H1 (cell line): ENCODE results near the gene PTPRCAP. TPM values are rescaled to one million over a fixed set of nuclear protein-coding genes. Genes with fewer than 3 reads are reported as not detected.

Source experiments
- CTCF ChIA-PET: fragments of 300-600 bp; sonication (Branson Sonifier 250); formaldehyde crosslinking; loops from one replicate; lab custom pipeline; 2021; ENCODE audit not compliant: partially characterized antibody; lab: Charles Lee
- POLR2A ChIA-PET: fragments of 300-600 bp; sonication (Branson Sonifier 250); formaldehyde crosslinking; loops from one replicate; lab custom pipeline; 2021; ENCODE audit warnings: inconsistent platforms; ENCODE audit not compliant: partially characterized antibody; lab: Charles Lee
- DNase-seq, 2 experiments: peaks; one replicate each; pipeline versions ENCODE4 v3.0.0 to v3.0.0-alpha.2; 2010 to 2022; ENCODE audit warnings: low spot score in 2 of 2, low read depth in 1 of 2, mixed read lengths in 1 of 2
- FAIRE-seq: peaks from 2 replicates; lab custom pipeline; 2011; peaks lifted over from hg19 to GRCh38; lab: Jason Lieb, UNC
- H2AFZ ChIP-seq: 2 replicates; pipeline ENCODE4 v1.8.1; 2012; ENCODE audit warnings: low read length, inconsistent platforms
- H2AK5ac ChIP-seq: 2 replicates; pipeline ENCODE4 v1.6.1; 2013; ENCODE audit warnings: low read depth, low read length
- H2BK120ac ChIP-seq: replicated peaks from 2 replicates; pipeline ENCODE3; 2013; ENCODE audit warnings: low read depth, low read length, inconsistent platforms
- H2BK12ac ChIP-seq: 2 replicates; pipeline ENCODE4 v1.6.1; 2013; ENCODE audit warnings: low read depth, low read length
- H2BK15ac ChIP-seq: 2 replicates; pipeline ENCODE4 v1.6.1; 2013; ENCODE audit warnings: low read length
- H2BK20ac ChIP-seq: 2 replicates; pipeline ENCODE4 v1.6.1; 2013; ENCODE audit warnings: low read length
- H2BK5ac ChIP-seq: 2 replicates; pipeline ENCODE4 v1.6.1; 2013; ENCODE audit warnings: low read depth, low read length
- H3K14ac ChIP-seq: 2 replicates; pipeline ENCODE4 v1.6.1; 2013; ENCODE audit warnings: inconsistent platforms; ENCODE audit not compliant: insufficient read length
- H3K18ac ChIP-seq: 2 replicates; pipeline ENCODE4 v1.6.1; 2013; ENCODE audit warnings: low read length; ENCODE audit errors: extremely low read depth
- H3K23ac ChIP-seq: 2 replicates; pipeline ENCODE4 v1.6.1; 2013; ENCODE audit warnings: inconsistent platforms; ENCODE audit not compliant: insufficient read length
- H3K23me2 ChIP-seq: 2 replicates; pipeline ENCODE4 v1.6.1; 2013; ENCODE audit warnings: low read depth, low read length
- H3K27ac ChIP-seq: 2 replicates; pipeline ENCODE4 v1.6.1; 2011; ENCODE audit warnings: low read depth, low read length, inconsistent platforms
- H3K27me3 ChIP-seq, 4 experiments: replicated peaks in 1 of 4; 1 replicate in 1 of 4; 2 replicates in 3 of 4; pipeline versions ENCODE4 v1.6.1 to v1.8.1; 2011 to 2013; ENCODE audit warnings: low read length in 3 of 4, mild to moderate bottlenecking in 3 of 4, inconsistent platforms in 2 of 4, mixed read lengths in 2 of 4, moderate library complexity in 1 of 4; ENCODE audit not compliant: control insufficient read depth in 3 of 4, insufficient read depth in 3 of 4; ENCODE audit errors: extremely low read depth in 1 of 4
- H3K36me3 ChIP-seq, 4 experiments: 2 replicates each; pipeline versions ENCODE4 v1.6.1 to v1.8.1; 2011 to 2013; ENCODE audit warnings: mild to moderate bottlenecking in 4 of 4, low read length in 3 of 4, moderate library complexity in 2 of 4, control low read depth in 1 of 4, inconsistent platforms in 1 of 4; ENCODE audit not compliant: insufficient read depth in 4 of 4, control insufficient read depth in 2 of 4
- H3K4ac ChIP-seq: replicated peaks from 2 replicates; pipeline ENCODE3; 2013; ENCODE audit warnings: low read length, low read depth, mixed read lengths, inconsistent platforms; ENCODE audit not compliant: insufficient read length
- H3K4me1 ChIP-seq, 4 experiments: replicated peaks in 1 of 4; 1 replicate in 1 of 4; 2 replicates in 3 of 4; pipeline versions ENCODE4 v1.6.1 to v1.8.1; 2011 to 2013; ENCODE audit warnings: low read length in 3 of 4, inconsistent platforms in 2 of 4, mixed read lengths in 1 of 4; ENCODE audit not compliant: insufficient read depth in 4 of 4, control insufficient read depth in 3 of 4
- H3K4me2 ChIP-seq, 2 experiments: 2 replicates each; pipeline versions ENCODE4 v1.6.1 to v1.8.1; 2011 to 2013; ENCODE audit warnings: low read depth in 2 of 2, low read length in 2 of 2, control low read depth in 1 of 2, inconsistent platforms in 1 of 2, mild to moderate bottlenecking in 1 of 2; ENCODE audit not compliant: insufficient read depth in 1 of 2
- H3K4me3 ChIP-seq, 4 experiments: fragments of 200-600, 300-600 bp in 1 of 4; sonication (generic), shearing (Covaris generic), sonication (Bioruptor Twin) in 1 of 4; 2 replicates each; pipeline versions ENCODE4 v1.5.1 to v1.8.1; 2011 to 2016; ENCODE audit warnings: low read length in 4 of 4, low read depth in 3 of 4, control low read depth in 2 of 4, inconsistent platforms in 2 of 4, mild to moderate bottlenecking in 2 of 4, mixed read lengths in 1 of 4, moderate library complexity in 1 of 4; ENCODE audit not compliant: insufficient read depth in 2 of 4; ENCODE audit errors: extremely low read depth in 1 of 4
- H3K56ac ChIP-seq: replicated peaks from 2 replicates; pipeline ENCODE3; 2013; ENCODE audit warnings: low read depth, mild to moderate bottlenecking, mixed read lengths, low read length, inconsistent platforms; ENCODE audit not compliant: insufficient read length
- H3K79me1 ChIP-seq: 2 replicates; pipeline ENCODE4 v1.6.1; 2013; ENCODE audit warnings: low read depth, low read length, control low read depth
- H3K79me2 ChIP-seq, 2 experiments: 2 replicates each; pipeline versions ENCODE4 v1.6.1 to v1.8.1; 2012 to 2013; ENCODE audit warnings: low read length in 2 of 2, mild to moderate bottlenecking in 2 of 2, inconsistent platforms in 1 of 2; ENCODE audit not compliant: insufficient read depth in 2 of 2, control insufficient read depth in 1 of 2
- H3K9ac ChIP-seq, 4 experiments: replicated peaks in 1 of 4; 1 replicate in 1 of 4; 2 replicates in 3 of 4; pipeline versions ENCODE4 v1.6.1 to v1.8.1; 2011 to 2013; ENCODE audit warnings: low read depth in 3 of 4, low read length in 3 of 4, control low read depth in 2 of 4, mild to moderate bottlenecking in 2 of 4, moderate library complexity in 2 of 4, inconsistent platforms in 1 of 4; ENCODE audit errors: extremely low read depth in 1 of 4
- H3K9me3 ChIP-seq, 2 experiments: 2 replicates each; pipeline versions ENCODE4 v1.6.1 to v1.8.1; 2012 to 2013; ENCODE audit warnings: mild to moderate bottlenecking in 2 of 2, moderate library complexity in 2 of 2, control low read depth in 1 of 2, inconsistent platforms in 1 of 2, low read depth in 1 of 2, low read length in 1 of 2, mixed read lengths in 1 of 2; ENCODE audit not compliant: insufficient read depth in 2 of 2
- H4K20me1 ChIP-seq, 2 experiments: replicated peaks in 1 of 2; 2 replicates each; pipeline versions ENCODE3 to v1.8.1; 2011 to 2013; ENCODE audit warnings: inconsistent platforms in 2 of 2, low read length in 2 of 2, mild to moderate bottlenecking in 1 of 2; ENCODE audit not compliant: insufficient read depth in 2 of 2, control insufficient read depth in 1 of 2
- H4K5ac ChIP-seq: 2 replicates; pipeline ENCODE4 v1.6.1; 2013; ENCODE audit warnings: low read length, low read depth, mixed read lengths, inconsistent platforms; ENCODE audit not compliant: insufficient read length
- H4K8ac ChIP-seq: 2 replicates; pipeline ENCODE4 v1.8.0; 2013; ENCODE audit warnings: mild to moderate bottlenecking, moderate library complexity, low read length, inconsistent platforms; ENCODE audit not compliant: insufficient read depth; ENCODE audit errors: extremely low read depth
- H4K91ac ChIP-seq: replicated peaks from 2 replicates; pipeline ENCODE3; 2013; ENCODE audit warnings: low read length, mixed read lengths, inconsistent platforms; ENCODE audit not compliant: insufficient read length
- CREB1 ChIP-seq: IDR thresholded peaks from 2 replicates; pipeline ENCODE4 v1.6.1; 2012; ENCODE audit warnings: inconsistent platforms
- FOSL1 ChIP-seq: IDR thresholded peaks from 2 replicates; pipeline ENCODE4 v1.6.1; 2011; ENCODE audit warnings: mild to moderate bottlenecking, low read depth, low read length, moderate library complexity; ENCODE audit not compliant: insufficient read depth
- HDAC2 ChIP-seq, 2 experiments: fragments of 300-600 bp in 1 of 2; sonication (generic) in 1 of 2; IDR thresholded peaks; 2 replicates each; pipeline ENCODE4 v1.6.1; 2011 to 2012; ENCODE audit warnings: low read depth in 2 of 2, low read length in 2 of 2, mild to moderate bottlenecking in 2 of 2, moderate library complexity in 2 of 2, borderline replicate concordance in 1 of 2, inconsistent platforms in 1 of 2
- NANOG ChIP-seq: IDR thresholded peaks from 2 replicates; pipeline ENCODE4 v1.6.1; 2011; ENCODE audit warnings: low read length, low read depth, mild to moderate bottlenecking, inconsistent platforms; ENCODE audit not compliant: insufficient read depth, poor library complexity, severe bottlenecking
- POLR2A ChIP-seq, 2 experiments: IDR thresholded peaks; 1 replicate in 1 of 2; 2 replicates in 1 of 2; pipeline ENCODE4 v1.6.1; 2011; ENCODE audit warnings: low read depth in 2 of 2, low read length in 2 of 2, mild to moderate bottlenecking in 2 of 2; ENCODE audit errors: control extremely low read depth in 1 of 2
- POU5F1 ChIP-seq: IDR thresholded peaks from 2 replicates; pipeline ENCODE4 v1.6.1; 2011; ENCODE audit warnings: low read depth, mild to moderate bottlenecking, low read length, moderate library complexity
- RAD21 ChIP-seq, 2 experiments: IDR thresholded peaks in 1 of 2; conservative IDR thresholded peaks in 1 of 2; 2 replicates each; pipeline ENCODE4 v1.6.1; 2011; ENCODE audit warnings: low read depth in 2 of 2, low read length in 2 of 2, improper control_type of control experiment in 1 of 2, inconsistent platforms in 1 of 2, mild to moderate bottlenecking in 1 of 2, moderate library complexity in 1 of 2
- SAP30 ChIP-seq: fragments of 300-600 bp; sonication (generic); IDR thresholded peaks from 2 replicates; pipeline ENCODE4 v1.7.1; 2012; ENCODE audit warnings: low read length, moderate library complexity, mild to moderate bottlenecking, inconsistent platforms; ENCODE audit not compliant: insufficient read depth, insufficient replicate concordance
- SIRT6 ChIP-seq: IDR thresholded peaks from one replicate; pipeline ENCODE4 v1.7.1; 2012; ENCODE audit warnings: low read length, inconsistent platforms
- SP1 ChIP-seq: IDR thresholded peaks from 2 replicates; pipeline ENCODE4 v1.6.1; 2011; ENCODE audit warnings: low read depth, low read length
- SRF ChIP-seq: IDR thresholded peaks from 2 replicates; pipeline ENCODE4 v1.6.1; 2011; ENCODE audit warnings: mild to moderate bottlenecking, low read depth, low read length, moderate library complexity
- TAF7 ChIP-seq: optimal IDR thresholded peaks from 2 replicates; pipeline ENCODE3; 2011; ENCODE audit warnings: low read depth, mild to moderate bottlenecking, inconsistent platforms, low read length, moderate library complexity, borderline replicate concordance
- TBP ChIP-seq: IDR thresholded peaks from 2 replicates; pipeline ENCODE4 v1.6.1; 2011; ENCODE audit warnings: low read depth, low read length, improper control_type of control experiment
- WGBS, 2 experiments: shearing (Covaris generic) in 1 of 2; methylation state at CpG; one replicate each; pipeline versions ENCODE4 v1.1.6 to v1.1.7; 2013 to 2015; ENCODE audit warnings: low lambda C conversion rate in 2 of 2, mixed read lengths in 2 of 2, inconsistent platforms in 1 of 2, low coverage in 1 of 2, missing lambda C conversion rate in 1 of 2; ENCODE audit not compliant: insufficient replicate concordance in 2 of 2, insufficient coverage in 1 of 2, insufficient read length in 1 of 2; ENCODE audit errors: extremely low coverage in 1 of 2, missing lambda C conversion rate in 1 of 2; 5-methylcytosine and 5-hydroxymethylcytosine counted together
- polyA plus RNA-seq, 7 experiments: library from polyadenylated mRNA; depleted of rRNA in 3 of 7; stranded (reverse) in 5 of 7; unstranded in 2 of 7; fragments of >200 nt in 5 of 7; fragments of 200-250 nt in 2 of 7; gene quantifications; 1 replicate in 5 of 7; 2 replicates in 1 of 7; 4 replicates in 1 of 7; pipeline versions ENCODE4 v1.2.1 to v1.2.3, GENCODE V29; 2011 to 2013; ENCODE audit warnings: missing spikeins in 2 of 7, mixed read lengths in 2 of 7
- total RNA-seq: library from RNA; stranded (reverse); fragmentation: NEBNext Ultra II Directional; extraction: Animal tissue kit (Norgen Biotek cat#: 25700); gene quantifications from 2 replicates; pipeline ENCODE4 v1.2.1, GENCODE V29; 2021

PTPRCAP gene
- total and polyA plus RNA-seq, 2 of the 8 experiments (the other 6 are each of a cell fraction or from before 2014, with no cell fraction given): 0.78 to 6.7 TPM

- ChIA-PET CTCF (interaction anchor here (0.6 to 1.6 kb wide), 8 partner anchors 26 to 891 kb away, joined by 3 to 6 read pairs (median 3); partner anchors contain the start of gene PPP1CA), POLR2A (interaction anchor here (0.7 to 1.9 kb wide), 16 partner anchors 9 to 73 kb away, joined by 3 to 15 read pairs (median 4); partner anchors contain the start of genes AIP, CDK2AP2, GPR152 and PPP1CA)
- Histone ChIP-seq H3K18ac (peak overlapping the region; percentile 85; the same call in 1 of the 2 replicates), H2AK5ac (no peak overlapping the region; the same call in 1 of the 2 replicates), H4K8ac (peak overlapping the region; percentile 95; the same call in 1 of the 2 replicates), H3K79me2 (peaks cover 0 to 3% of the 10 kb centered on the region in 2 experiments; a peak in 2 of 4 replicates), H3K4ac (peak overlapping the region; percentile 10), H2BK120ac (no peak overlapping the region), H3K4me3 (peak overlapping the region; percentile 76 to 92 (median 85)), H3K79me1 (peaks cover 2% of the 10 kb centered on the region), H3K27me3 (no peaks in the 10 kb centered on the region), H2BK20ac (no peak overlapping the region), H4K5ac (no peak overlapping the region), H3K56ac (peak overlapping the region; percentile 75), H3K14ac (no peak overlapping the region), H2BK15ac (0 out of 2 replicates have a peak overlapping the region, but pooled peaks have one; percentile 3), H3K23ac (no peak overlapping the region), H3K4me1 (peaks cover 2 to 14% (median 6%) of the 10 kb centered on the region in 4 experiments; a peak in 6 of 7 replicates), H3K4me2 (peak overlapping the region; percentile 70 to 82), H3K23me2 (peaks cover 6% of the 10 kb centered on the region), H4K20me1 (peaks cover 0 to 3% of the 10 kb centered on the region in 2 experiments), H3K9ac (peak overlapping the region; percentile 69 to 93 (median 74)), H3K27ac (peak overlapping the region; percentile 87), H3K9me3 (no peaks in the 10 kb centered on the region), H2AFZ (no peak overlapping the region), H3K36me3 (no peaks in the 10 kb centered on the region), H2BK5ac (peak overlapping the region; percentile 93), H2BK12ac (no peak overlapping the region), H4K91ac (peak overlapping the region; percentile 98)
- 56% methylated on average over 3 of the region's 3 CpGs; no CpG with 5 or more reads in 1 of the 2 experiments for WGBS, 2 experiments
- no peak for FAIRE-seq
- no peak for DNase-seq
- no peak for TF ChIP-seq HDAC2 (IDR thresholded peaks at IDR 0.05; ENCODE audit: borderline replicate concordance in 1 of 2, low read depth in 2 of 2, low read length in 2 of 2)
- TF ChIP-seq SP1: no peak
- no peak for TF ChIP-seq RAD21 (IDR thresholded peaks at IDR 0.05 in 1 of 2, conservative IDR thresholded peaks at IDR 0.05 in 1 of 2; ENCODE audit: low read depth in 2 of 2, low read length in 2 of 2)
- TF ChIP-seq TBP: no peak
- TF ChIP-seq NANOG: no peak
- no peak for TF ChIP-seq FOSL1
- TF ChIP-seq SRF: no peak
- TF ChIP-seq TAF7: no peak
- no peak for TF ChIP-seq POU5F1
- TF ChIP-seq POLR2A (IDR thresholded peaks at IDR 0.05; ENCODE audit: control extremely low read depth in 1 of 2, low read depth in 2 of 2, low read length in 2 of 2): peak in 1 of 2 experiments; percentile 6; a peak in 1 of 3 replicates
- TF ChIP-seq CREB1: no peak
- no peak for TF ChIP-seq SIRT6
- no peak for TF ChIP-seq SAP30
Measured at GRCh38 chr11:67465189-67465510, 27.7 kb upstream of the PTPRCAP start.
